Testis (tissue), 3 donors: ENCODE results near the gene KMT5B. TPM values are rescaled to one million over a fixed set of nuclear protein-coding genes. Genes with fewer than 3 reads are reported as not detected.

Experiments used
- DNase-seq: peaks from one replicate; pipeline ENCODE4 v3.0.0-alpha.2; 2019
- H3K27ac ChIP-seq, 2 donors: fragments of 200-600 bp; sonication (generic); one replicate each; pipeline ENCODE4 v1.5.1; 2019
- H3K27me3 ChIP-seq: fragments of 200-600 bp; sonication (generic); one replicate; pipeline ENCODE4 v1.5.1; 2019
- H3K36me3 ChIP-seq: fragments of 200-600 bp; sonication (generic); one replicate; pipeline ENCODE4 v1.5.1; 2017; ENCODE audit warnings: low read depth; ENCODE audit errors: missing control alignments
- H3K4me1 ChIP-seq: fragments of 200-600 bp; sonication (generic); one replicate; pipeline ENCODE4 v1.5.1; 2019
- H3K4me3 ChIP-seq, 2 donors: fragments of 200-600 bp; sonication (generic); one replicate each; pipeline ENCODE4 v1.5.1; 2017 to 2019
- H3K9me3 ChIP-seq: fragments of 200-600 bp; sonication (generic); one replicate; pipeline ENCODE4 v1.5.1; 2017
- POLR2A ChIP-seq: fragments of 450-650 bp; IDR thresholded peaks from one replicate; pipeline ENCODE4 v1.6.1; 2017; ENCODE audit warnings: antibody characterized with exemption, mild to moderate bottlenecking, moderate library complexity
- WGBS, 2 donors: methylation state at CpG; one replicate each; pipeline ENCODE4 v1.1.5; 2018; 5-methylcytosine and 5-hydroxymethylcytosine counted together
- intact Hi-C: fragments of 100-400 bp; cut with DNase I; formaldehyde crosslinking; loops from one replicate; pipeline ENCODE4 v1.15.1; 2023; ENCODE audit warnings: low total_unique reads
- polyA plus RNA-seq: library from polyadenylated mRNA; stranded (reverse); fragments of 350-450 nt; fragmentation: Illumina TruSeq; extraction: RNeasy Lipid Tissue Mini Kit (QIAGEN cat#74804); gene quantifications from one replicate; pipeline ENCODE4 v1.2.3, GENCODE V29; 2014; ENCODE audit warnings: low read depth, low replicate concordance; ENCODE audit not compliant: insufficient read depth
- total RNA-seq, 2 donors: library from RNA; depleted of rRNA; stranded (reverse); fragments of >200 nt; gene quantifications; one replicate each; pipeline ENCODE4 v1.2.3, GENCODE V29; 2016
- TF ChIP-seq, protein P1 (sequence below), 3 experiments: fragments of 450-650 bp in 2 of 3; fragments of 200-600 bp in 1 of 3; sonication (generic) in 1 of 3; IDR thresholded peaks; one replicate each; pipeline ENCODE4 v1.5.1; 2016 to 2019; ENCODE audit warnings: antibody characterized with exemption in 3 of 3, mild to moderate bottlenecking in 2 of 3, moderate library complexity in 1 of 3

KMT5B gene
- total and polyA plus RNA-seq, 3 donors from 2014 or later: 42.1 to 56.5 (median 44.1) TPM

DNA sequence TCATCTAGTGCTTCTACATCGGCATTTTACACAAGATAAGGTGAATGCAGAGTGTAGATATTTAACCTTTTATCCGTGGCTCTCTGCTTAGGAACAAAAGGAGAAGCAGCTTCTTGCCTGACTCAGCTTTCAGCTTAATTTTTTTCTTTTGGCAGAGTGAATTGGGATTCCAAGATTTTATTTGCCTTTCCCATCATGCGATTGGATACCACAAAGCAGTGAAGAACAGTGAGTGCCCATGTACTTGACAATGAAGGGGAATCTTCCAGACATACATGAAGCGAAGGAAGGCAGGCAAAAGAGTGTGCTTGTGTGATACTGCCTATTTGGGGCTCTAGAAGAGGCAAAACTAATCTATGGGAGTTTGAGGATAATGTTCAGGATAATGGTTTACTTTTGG, 74.9 kb downstream of the KMT5B start:
- Histone ChIP-seq H3K4me3 (no peak overlapping the region), H3K4me1 (no peaks in the 10 kb centered on the region), H3K27ac (no peak overlapping the region), H3K27me3 (no peaks in the 10 kb centered on the region), H3K36me3 (no peaks in the 10 kb centered on the region), H3K9me3 (no peaks in the 10 kb centered on the region)
- intact Hi-C loops: no loop called here
- 39 to 46% methylated on average over 4 of the region's 4 CpGs for WGBS, 2 donors
- no peak for DNase-seq
- TF ChIP-seq, protein P1, sequence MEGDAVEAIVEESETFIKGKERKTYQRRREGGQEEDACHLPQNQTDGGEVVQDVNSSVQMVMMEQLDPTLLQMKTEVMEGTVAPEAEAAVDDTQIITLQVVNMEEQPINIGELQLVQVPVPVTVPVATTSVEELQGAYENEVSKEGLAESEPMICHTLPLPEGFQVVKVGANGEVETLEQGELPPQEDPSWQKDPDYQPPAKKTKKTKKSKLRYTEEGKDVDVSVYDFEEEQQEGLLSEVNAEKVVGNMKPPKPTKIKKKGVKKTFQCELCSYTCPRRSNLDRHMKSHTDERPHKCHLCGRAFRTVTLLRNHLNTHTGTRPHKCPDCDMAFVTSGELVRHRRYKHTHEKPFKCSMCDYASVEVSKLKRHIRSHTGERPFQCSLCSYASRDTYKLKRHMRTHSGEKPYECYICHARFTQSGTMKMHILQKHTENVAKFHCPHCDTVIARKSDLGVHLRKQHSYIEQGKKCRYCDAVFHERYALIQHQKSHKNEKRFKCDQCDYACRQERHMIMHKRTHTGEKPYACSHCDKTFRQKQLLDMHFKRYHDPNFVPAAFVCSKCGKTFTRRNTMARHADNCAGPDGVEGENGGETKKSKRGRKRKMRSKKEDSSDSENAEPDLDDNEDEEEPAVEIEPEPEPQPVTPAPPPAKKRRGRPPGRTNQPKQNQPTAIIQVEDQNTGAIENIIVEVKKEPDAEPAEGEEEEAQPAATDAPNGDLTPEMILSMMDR (IDR thresholded peaks at IDR 0.05): no peak
- TF ChIP-seq POLR2A: no peak

DNA sequence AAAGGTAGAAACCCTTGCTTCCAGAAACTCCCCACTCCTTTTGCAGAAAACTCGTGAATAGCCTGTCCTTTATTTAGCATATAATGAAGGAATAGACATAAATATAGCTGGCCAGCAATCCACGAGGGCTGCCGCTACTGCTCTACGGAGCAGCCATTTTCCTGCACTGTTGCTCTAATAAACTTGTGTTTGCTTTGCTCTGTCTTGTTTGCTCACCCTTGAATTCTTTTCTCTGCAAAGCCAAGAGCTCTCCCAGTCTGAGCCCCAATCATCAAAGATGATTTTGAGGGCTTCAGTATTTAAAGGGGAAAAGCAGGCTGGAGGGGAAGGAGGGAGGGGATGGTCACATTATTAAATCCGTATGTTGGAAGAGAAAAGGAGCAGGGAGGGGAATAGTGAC, 75.3 kb downstream of the KMT5B start:
- peak overlapping the region in 1 of 2 donors; percentile 13 for H3K27ac ChIP-seq
- 48 to 49% methylated on average over 5 of the region's 5 CpGs for WGBS, 2 donors
- no peak overlapping the region for H3K4me3 ChIP-seq
- DNase-seq: no peak
- no peak for TF ChIP-seq POLR2A
- TF ChIP-seq, protein P1 (IDR thresholded peaks at IDR 0.05): no peak
- no peaks in the 10 kb centered on the region for H3K27me3 ChIP-seq
- no peaks in the 10 kb centered on the region for H3K36me3 ChIP-seq
- no peaks in the 10 kb centered on the region for H3K4me1 ChIP-seq
- intact Hi-C loops: no loop called here
- no peaks in the 10 kb centered on the region for H3K9me3 ChIP-seq

DNA sequence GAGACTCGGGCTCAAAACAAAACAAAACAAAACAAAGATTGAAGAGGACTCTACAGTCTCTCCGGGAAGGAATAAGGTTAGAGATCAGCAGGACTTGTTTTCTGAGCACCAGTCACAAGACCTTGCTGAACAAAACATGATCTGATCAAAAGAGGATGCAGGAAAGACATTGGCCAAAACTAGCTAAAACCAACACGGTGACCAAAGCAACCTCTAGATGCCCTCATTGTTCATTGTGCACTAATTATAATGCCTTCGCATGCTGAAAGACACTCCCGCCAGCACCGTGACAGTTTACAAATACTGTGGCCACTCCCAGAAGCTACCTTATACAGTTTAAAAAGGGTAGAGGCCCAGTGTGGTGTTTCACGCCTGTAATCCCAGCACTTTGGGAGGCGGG, 76.2 kb downstream of the KMT5B start:
- H3K4me1 ChIP-seq: no peaks in the 10 kb centered on the region
- H3K36me3 ChIP-seq: no peaks in the 10 kb centered on the region
- H3K9me3 ChIP-seq: no peaks in the 10 kb centered on the region
- WGBS, 2 donors: 89 to 93% methylated on average over 8 of the region's 8 CpGs
- intact Hi-C loops: no loop called here
- no peak overlapping the region for H3K27ac ChIP-seq
- TF ChIP-seq, protein P1 (IDR thresholded peaks at IDR 0.05): no peak
- no peak for TF ChIP-seq POLR2A
- H3K4me3 ChIP-seq: no peak overlapping the region
- no peak for DNase-seq
- H3K27me3 ChIP-seq: no peaks in the 10 kb centered on the region

DNA sequence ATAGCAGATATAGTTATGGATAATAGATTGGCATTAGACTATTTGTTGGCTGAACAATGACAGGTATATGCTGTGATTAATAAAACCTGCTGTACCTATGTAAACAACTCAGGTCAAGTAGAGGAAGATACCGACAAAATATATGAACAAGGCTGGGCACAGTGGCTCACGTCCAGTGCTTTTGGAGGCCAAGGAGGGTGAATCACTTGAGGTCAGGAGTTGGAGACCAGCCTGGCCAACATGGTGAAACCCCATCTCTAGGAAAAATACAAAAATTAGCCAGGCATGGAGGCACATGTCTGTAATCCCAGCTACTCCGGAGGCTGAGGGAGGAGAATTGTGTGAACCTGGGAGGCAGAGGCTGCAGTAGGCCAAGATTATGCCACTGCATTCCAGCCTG, 77.9 kb downstream of the KMT5B start:
- WGBS, 2 donors: 60 to 61% methylated on average over 3 of the region's 3 CpGs
- intact Hi-C loops: no loop called here
- Histone ChIP-seq H3K27me3 (no peaks in the 10 kb centered on the region), H3K36me3 (no peaks in the 10 kb centered on the region), H3K4me1 (no peaks in the 10 kb centered on the region), H3K27ac (no peak overlapping the region), H3K4me3 (no peak overlapping the region), H3K9me3 (no peaks in the 10 kb centered on the region)
- DNase-seq: no peak
- TF ChIP-seq, protein P1 (IDR thresholded peaks at IDR 0.05): no peak
- no peak for TF ChIP-seq POLR2A

DNA sequence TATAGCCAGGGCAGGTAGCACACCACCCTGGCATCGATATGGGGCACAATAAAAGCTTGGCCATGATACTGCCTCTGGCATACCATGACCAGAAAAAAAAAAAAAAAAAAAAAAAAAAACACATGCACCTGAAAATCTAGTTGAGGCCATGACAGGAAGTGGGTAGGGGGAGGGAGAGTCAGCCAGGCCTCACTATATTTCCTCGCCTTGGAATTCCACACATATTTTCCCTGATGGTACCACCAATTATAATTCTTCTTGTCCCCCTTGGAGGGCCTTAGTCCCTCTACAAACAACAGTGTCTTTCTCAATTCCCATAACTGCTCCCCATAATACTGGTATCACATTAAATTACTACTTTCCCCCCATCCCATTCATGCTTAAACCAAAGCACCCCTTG, 79.3 kb downstream of the KMT5B start:
- Histone ChIP-seq H3K27me3 (no peaks in the 10 kb centered on the region), H3K4me1 (peaks cover 4% of the 10 kb centered on the region), H3K4me3 (no peak overlapping the region), H3K27ac (no peak overlapping the region), H3K36me3 (no peaks in the 10 kb centered on the region), H3K9me3 (no peaks in the 10 kb centered on the region)
- no peak for DNase-seq
- intact Hi-C loops: no loop called here
- TF ChIP-seq POLR2A: no peak
- TF ChIP-seq, protein P1 (IDR thresholded peaks at IDR 0.05): no peak
- WGBS, 2 donors: 91 to 92% methylated on average over 2 of the region's 2 CpGs
